HG02678 (cell line): ENCODE measurements around the gene OSBPL10.
"Not testable (repeated sequence)": the region's sequence is repeated elsewhere in the genome, so short reads cannot be mapped to it uniquely, and the experiment has no call there.

Source experiments
- ATAC-seq: cut with Tn5 transposase; IDR thresholded peaks from one replicate; pipeline ENCODE4 v1.9.1; 2021; ENCODE audit warnings: mild to moderate bottlenecking, moderate library complexity; ENCODE audit not compliant: unreplicated experiment

Gene OSBPL10

GRCh38 chr3:31892916-31893573 is 88.0 kb downstream of the OSBPL10 start:
- ATAC-seq, result no peak

GRCh38 chr3:31892500-31892899 is 88.6 kb downstream of the OSBPL10 start:
- no peak for ATAC-seq

- no peak for ATAC-seq
These were observed 89.1 kb downstream of the OSBPL10 start for GRCh38 chr3:31891876-31892455.

- ATAC-seq, result no peak
These were observed 90.2 kb downstream of the OSBPL10 start for GRCh38 chr3:31890742-31891469.

- ATAC-seq, result no peak
These were observed 91.1 kb downstream of the OSBPL10 start for GRCh38 chr3:31890007-31890406.

GRCh38 chr3:31885235-31885634 is 95.8 kb downstream of the OSBPL10 start:
- ATAC-seq, result no peak

- no peak for ATAC-seq
These were observed 96.8 kb downstream of the OSBPL10 start for GRCh38 chr3:31884251-31884650.

GRCh38 chr3:31882895-31883294 is 98.2 kb downstream of the OSBPL10 start:
- ATAC-seq, result no peak

- no peak for ATAC-seq
These were observed 98.6 kb downstream of the OSBPL10 start for GRCh38 chr3:31882431-31882830.

- no peak for ATAC-seq
These were observed 100.5 kb downstream of the OSBPL10 start for GRCh38 chr3:31880482-31881078.

- ATAC-seq, result no peak
These were observed 101.0 kb downstream of the OSBPL10 start for GRCh38 chr3:31880020-31880419.

GRCh38 chr3:31879365-31879764 is 101.7 kb downstream of the OSBPL10 start:
- ATAC-seq, result no peak

GRCh38 chr3:31878231-31878838 is 102.7 kb downstream of the OSBPL10 start:
- ATAC-seq, result no peak

- no peak for ATAC-seq
These were observed 104.7 kb downstream of the OSBPL10 start for GRCh38 chr3:31876331-31876730.

- ATAC-seq, result no peak
These were observed 105.6 kb downstream of the OSBPL10 start for GRCh38 chr3:31875437-31875836.

GRCh38 chr3:31873254-31873820 is 107.7 kb downstream of the OSBPL10 start:
- ATAC-seq, result no peak

GRCh38 chr3:31871939-31872507 is 109.0 kb downstream of the OSBPL10 start:
- no peak for ATAC-seq

GRCh38 chr3:31870111-31870510 is 111.0 kb downstream of the OSBPL10 start:
- ATAC-seq, result not testable (repeated sequence)

GRCh38 chr3:31868236-31868635 is 112.8 kb downstream of the OSBPL10 start:
- ATAC-seq, result no peak

- no peak for ATAC-seq
These were observed 118.3 kb downstream of the OSBPL10 start for GRCh38 chr3:31862666-31863279.
